Activated CD4-positive, alpha-beta memory T cell treated with anti-CD3 and anti-CD28 coated beads for 36 hours (primary cell): ENCODE results near the gene PKM. TPM values are rescaled to one million over a fixed set of nuclear protein-coding genes. Genes with fewer than 3 reads are reported as not detected.

ENCODE experiments used
- CTCF ChIA-PET: fragments of 350-600 bp; sonication (Branson Sonifier 250); formaldehyde crosslinking; loops from one replicate; lab custom pipeline; 2021; ENCODE audit warnings: antibody characterized with exemption, inconsistent platforms; lab: Charles Lee
- POLR2A ChIA-PET: fragments of 350-600 bp; sonication (Branson Sonifier 250); formaldehyde crosslinking; loops from one replicate; lab custom pipeline; 2021; ENCODE audit warnings: antibody characterized with exemption; lab: Charles Lee
- DNase-seq: peaks from one replicate; pipeline ENCODE4 v3.0.0-alpha.2; 2020
- H3K27ac Mint-ChIP-seq: one replicate; pipeline ENCODE4 v1.8.0; 2021; ENCODE audit warnings: mixed read lengths
- H3K27me3 Mint-ChIP-seq: one replicate; pipeline ENCODE4 v1.8.0; 2021; ENCODE audit warnings: mixed read lengths
- H3K36me3 Mint-ChIP-seq: one replicate; pipeline ENCODE4 v1.8.0; 2021; ENCODE audit warnings: mixed read lengths
- H3K4me1 Mint-ChIP-seq: one replicate; pipeline ENCODE4 v1.8.0; 2021; ENCODE audit warnings: low read depth, mixed read lengths
- H3K4me3 Mint-ChIP-seq: one replicate; pipeline ENCODE4 v1.8.0; 2021; ENCODE audit warnings: mild to moderate bottlenecking, mixed read lengths
- H3K9me3 Mint-ChIP-seq: one replicate; pipeline ENCODE4 v1.8.0; 2021; ENCODE audit warnings: mixed read lengths
- intact Hi-C: fragments of 100-400 bp; cut with micrococcal nuclease; formaldehyde crosslinking; loops from one replicate; pipeline ENCODE4 v1.15.1; 2023
- total RNA-seq, 2 experiments: library from RNA; stranded (reverse); gene quantifications; one replicate each; pipeline ENCODE4 v1.2.3, GENCODE V29; 2021

The PKM gene
- total RNA-seq, 2 experiments from 2014 or later = 2,032 to 2,053 TPM

- Mint-ChIP-seq H3K27ac (peak overlapping the region; percentile 59), H3K4me3 (no peak overlapping the region), H3K27me3 (peaks cover 11% of the 10 kb centered on the region), H3K4me1 (peaks cover 30% of the 10 kb centered on the region), H3K36me3 (peaks cover 71% of the 10 kb centered on the region), H3K9me3 (no peaks in the 10 kb centered on the region)
- intact Hi-C loops = no loop called here
- ChIA-PET POLR2A (interaction anchor here (0.6 to 2.3 kb wide), 4 partner anchors 10 to 30 kb away, joined by 3 to 10 read pairs (median 7); partner anchors contain the start of gene PKM), CTCF (interaction anchor here (0.6 to 5.1 kb wide), 9 partner anchors 13 to 113 kb away, joined by 3 to 65 read pairs (median 5); no protein-coding TSS in a partner anchor)
- DNase-seq = no peak
Measured at GRCh38 chr15:72200395-72201237, 30.4 kb downstream of the PKM start.

- H3K27ac Mint-ChIP-seq = no peak overlapping the region
Measured at GRCh38 chr15:72199721-72200212, 31.2 kb downstream of the PKM start.

GRCh38 chr15:72199205-72199515 lies 31.8 kb downstream of the PKM start:
- ChIA-PET POLR2A (interaction anchor here (0.6 to 2.3 kb wide), 4 partner anchors 27 to 90 kb away, joined by 3 to 10 read pairs (median 4); partner anchors contain the start of gene PKM), CTCF (interaction anchor here (0.6 to 5.1 kb wide), 7 partner anchors 14 to 176 kb away, joined by 3 to 65 read pairs (median 5); no protein-coding TSS in a partner anchor)
- H3K9me3 Mint-ChIP-seq = no peaks in the 10 kb centered on the region
- peaks cover 19% of the 10 kb centered on the region for H3K4me1 Mint-ChIP-seq
- H3K27me3 Mint-ChIP-seq = peaks cover 11% of the 10 kb centered on the region
- no peak overlapping the region for H3K4me3 Mint-ChIP-seq
- no peak for DNase-seq
- H3K36me3 Mint-ChIP-seq = peaks cover 57% of the 10 kb centered on the region
- intact Hi-C loops = loop anchor here (1.0 to 2.0 kb wide), 3 partner anchors 29 to 87 kb away; partner anchors contain the start of gene PARP6
- H3K27ac Mint-ChIP-seq = no peak overlapping the region

More at GRCh38 chr15:72199721-72200212, 31.2 kb downstream of the PKM start:
- ChIA-PET CTCF (interaction anchor here (0.6 to 5.1 kb wide), 10 partner anchors 14 to 132 kb away, joined by 3 to 65 read pairs (median 5); no protein-coding TSS in a partner anchor), POLR2A (interaction anchor here (0.6 to 2.3 kb wide), 4 partner anchors 25 to 90 kb away, joined by 3 to 10 read pairs (median 4); partner anchors contain the start of gene PKM)
- intact Hi-C loops = loop anchor here (1.0 to 2.0 kb wide), 3 partner anchors 29 to 87 kb away; partner anchors contain the start of gene PARP6
- H3K27me3 Mint-ChIP-seq = peaks cover 11% of the 10 kb centered on the region
- H3K9me3 Mint-ChIP-seq = no peaks in the 10 kb centered on the region
- peaks cover 63% of the 10 kb centered on the region for H3K36me3 Mint-ChIP-seq
- DNase-seq = peak; percentile 82
- no peak overlapping the region for H3K4me3 Mint-ChIP-seq
- H3K4me1 Mint-ChIP-seq = peaks cover 22% of the 10 kb centered on the region

GRCh38 chr15:72198356-72199204 lies 32.4 kb downstream of the PKM start:
- DNase-seq = no peak
- Mint-ChIP-seq H3K4me1 (peaks cover 19% of the 10 kb centered on the region), H3K9me3 (no peaks in the 10 kb centered on the region), H3K36me3 (peaks cover 52% of the 10 kb centered on the region), H3K27me3 (peaks cover 11% of the 10 kb centered on the region), H3K4me3 (peak overlapping the region; percentile 55), H3K27ac (no peak overlapping the region)
- intact Hi-C loops = loop anchor here (1.0 to 2.0 kb wide), 3 partner anchors 30 to 88 kb away; partner anchors contain the start of gene PARP6
- POLR2A ChIA-PET = interaction anchor here (1.4 to 2.3 kb wide), 3 partner anchors 28 to 39 kb away, joined by 4 to 10 read pairs (median 5); partner anchors contain the start of gene PKM
- CTCF ChIA-PET = interaction anchor here (0.6 to 5.1 kb wide), 6 partner anchors 26 to 394 kb away, joined by 3 to 65 read pairs (median 4); no protein-coding TSS in a partner anchor

- no peaks in the 10 kb centered on the region for H3K9me3 Mint-ChIP-seq
- ChIA-PET CTCF (interaction anchor here (0.9 to 5.1 kb wide), 5 partner anchors 27 to 393 kb away, joined by 3 to 65 read pairs (median 5); no protein-coding TSS in a partner anchor), POLR2A (interaction anchor here (0.5 to 1.4 kb wide), 3 partner anchors 8 to 40 kb away, joined by 3 to 4 read pairs (median 3); no protein-coding TSS in a partner anchor)
- peaks cover 43% of the 10 kb centered on the region for H3K36me3 Mint-ChIP-seq
- peak within 1 kb of the TSS; percentile 55 for H3K4me3 Mint-ChIP-seq
- no peak within 1 kb of the TSS for H3K27ac Mint-ChIP-seq
- intact Hi-C loops = loop anchor here (2.0 kb wide), 1 partner anchor 75 kb away; the partner anchor contains the start of gene PARP6
- peaks cover 15% of the 10 kb centered on the region for H3K4me1 Mint-ChIP-seq
- peaks cover 11% of the 10 kb centered on the region for H3K27me3 Mint-ChIP-seq
- DNase-seq = peak; percentile 46
Measured at GRCh38 chr15:72197460-72198355, 33.3 kb downstream of the PKM start, which contains the start of gene GRAMD2A. Gene GRAMD2A, minus strand, starts transcription at chr15:72197787.

- Mint-ChIP-seq H3K4me1 (peaks cover 15% of the 10 kb centered on the region), H3K27me3 (peaks cover 11% of the 10 kb centered on the region), H3K4me3 (no peak overlapping the region), H3K9me3 (no peaks in the 10 kb centered on the region), H3K36me3 (peaks cover 37% of the 10 kb centered on the region), H3K27ac (no peak overlapping the region)
- intact Hi-C loops = no loop called here
- no peak for DNase-seq
- CTCF ChIA-PET = interaction anchor here (5.1 kb wide), 1 partner anchor 27 kb away, joined by 65 read pairs; no protein-coding TSS in a partner anchor
- POLR2A ChIA-PET = interaction anchor here (0.5 to 1.2 kb wide), 2 partner anchors 9 to 20 kb away, joined by 3 read pairs; no protein-coding TSS in a partner anchor
Measured at GRCh38 chr15:72197041-72197459, 33.9 kb downstream of the PKM start.

GRCh38 chr15:72196409-72197040 lies 34.5 kb downstream of the PKM start:
- ChIA-PET POLR2A (no interaction called here), CTCF (no interaction called here)
- H3K27ac Mint-ChIP-seq = no peak overlapping the region

GRCh38 chr15:72195101-72195511 lies 35.9 kb downstream of the PKM start:
- DNase-seq = no peak
- Mint-ChIP-seq H3K9me3 (no peaks in the 10 kb centered on the region), H3K4me3 (no peak overlapping the region), H3K4me1 (peaks cover 11% of the 10 kb centered on the region), H3K27me3 (peaks cover 11% of the 10 kb centered on the region), H3K36me3 (peaks cover 24% of the 10 kb centered on the region), H3K27ac (no peak overlapping the region)
- ChIA-PET CTCF (no interaction called here), POLR2A (no interaction called here)
- intact Hi-C loops = no loop called here

More at GRCh38 chr15:72196409-72197040, 34.5 kb downstream of the PKM start:
- Mint-ChIP-seq H3K4me1 (peaks cover 15% of the 10 kb centered on the region), H3K36me3 (peaks cover 34% of the 10 kb centered on the region), H3K4me3 (no peak overlapping the region), H3K9me3 (no peaks in the 10 kb centered on the region), H3K27me3 (peaks cover 11% of the 10 kb centered on the region)
- no peak for DNase-seq
- intact Hi-C loops = no loop called here

- POLR2A ChIA-PET = no interaction called here
Measured at GRCh38 chr15:72193836-72194396, 37.1 kb downstream of the PKM start.

GRCh38 chr15:72192416-72192815 lies 38.6 kb downstream of the PKM start:
- POLR2A ChIA-PET = no interaction called here
- H3K9me3 Mint-ChIP-seq = no peaks in the 10 kb centered on the region
- DNase-seq = no peak
- CTCF ChIA-PET = no interaction called here
- intact Hi-C loops = no loop called here
- no peak overlapping the region for H3K4me3 Mint-ChIP-seq
- no peak overlapping the region for H3K27ac Mint-ChIP-seq
- H3K4me1 Mint-ChIP-seq = no peaks in the 10 kb centered on the region
- H3K36me3 Mint-ChIP-seq = no peaks in the 10 kb centered on the region
- peaks cover 6% of the 10 kb centered on the region for H3K27me3 Mint-ChIP-seq

More at GRCh38 chr15:72193836-72194396, 37.1 kb downstream of the PKM start:
- Mint-ChIP-seq H3K36me3 (peaks cover 12% of the 10 kb centered on the region), H3K4me1 (peaks cover 10% of the 10 kb centered on the region), H3K4me3 (no peak overlapping the region), H3K27me3 (peaks cover 11% of the 10 kb centered on the region), H3K27ac (no peak overlapping the region), H3K9me3 (no peaks in the 10 kb centered on the region)
- intact Hi-C loops = no loop called here
- CTCF ChIA-PET = interaction anchor here (0.6 kb wide), 1 partner anchor 23 kb away, joined by 3 read pairs; no protein-coding TSS in a partner anchor
- no peak for DNase-seq
